Effector memory CD4-positive, alpha-beta T cell (primary cell): ENCODE results near the gene ERC1.
"Not testable (repeated sequence)": the region's sequence is repeated elsewhere in the genome, so short reads cannot be mapped to it uniquely, and the experiment has no call there.

Source experiments
- DNase-seq, 3 donors: peaks; one replicate each; pipeline ENCODE4 v3.0.0-alpha.2; 2020
- H3K27ac ChIP-seq: 2 replicates; pipeline ENCODE4 v1.7.0; 2013; ENCODE audit warnings: mild to moderate bottlenecking, low read length, moderate library complexity; ENCODE audit not compliant: insufficient read depth, poor library complexity, severe bottlenecking
- H3K27me3 ChIP-seq: replicated peaks from 2 replicates; pipeline ENCODE4 v1.7.0; 2013; ENCODE audit warnings: mild to moderate bottlenecking, low read length; ENCODE audit not compliant: insufficient read depth, control insufficient read depth, poor library complexity, severe bottlenecking
- H3K36me3 ChIP-seq: 2 replicates; pipeline ENCODE4 v1.7.0; 2013; ENCODE audit warnings: mild to moderate bottlenecking, low read length, moderate library complexity; ENCODE audit not compliant: control insufficient read depth, insufficient read depth
- H3K4me1 ChIP-seq: 2 replicates; pipeline ENCODE4 v1.7.0; 2013; ENCODE audit warnings: low read length, mild to moderate bottlenecking; ENCODE audit not compliant: control insufficient read depth, insufficient read depth, poor library complexity, severe bottlenecking
- H3K4me3 ChIP-seq: 2 replicates; pipeline ENCODE4 v1.7.0; 2013; ENCODE audit warnings: low read length, low read depth, mild to moderate bottlenecking; ENCODE audit not compliant: insufficient read depth, poor library complexity, severe bottlenecking
- H3K9me3 ChIP-seq: 2 replicates; pipeline ENCODE4 v1.7.0; 2013; ENCODE audit warnings: mild to moderate bottlenecking, low read length, moderate library complexity; ENCODE audit not compliant: control insufficient read depth

The ERC1 gene

GRCh38 chr12:997505-997904 is 6.5 kb downstream of the ERC1 start:
- Histone ChIP-seq H3K4me3 (no peak overlapping the region), H3K36me3 (no peaks in the 10 kb centered on the region), H3K27me3 (no peaks in the 10 kb centered on the region), H3K4me1 (no peaks in the 10 kb centered on the region), H3K9me3 (no peaks in the 10 kb centered on the region), H3K27ac (no peak overlapping the region)
- DNase-seq: no peak

- Histone ChIP-seq H3K36me3 (no peaks in the 10 kb centered on the region), H3K27ac (no peak overlapping the region), H3K4me3 (no peak overlapping the region), H3K4me1 (no peaks in the 10 kb centered on the region), H3K9me3 (no peaks in the 10 kb centered on the region), H3K27me3 (no peaks in the 10 kb centered on the region)
- no peak for DNase-seq
Observed at GRCh38 chr12:998020-998874, 7.2 kb downstream of the ERC1 start.

DNA sequence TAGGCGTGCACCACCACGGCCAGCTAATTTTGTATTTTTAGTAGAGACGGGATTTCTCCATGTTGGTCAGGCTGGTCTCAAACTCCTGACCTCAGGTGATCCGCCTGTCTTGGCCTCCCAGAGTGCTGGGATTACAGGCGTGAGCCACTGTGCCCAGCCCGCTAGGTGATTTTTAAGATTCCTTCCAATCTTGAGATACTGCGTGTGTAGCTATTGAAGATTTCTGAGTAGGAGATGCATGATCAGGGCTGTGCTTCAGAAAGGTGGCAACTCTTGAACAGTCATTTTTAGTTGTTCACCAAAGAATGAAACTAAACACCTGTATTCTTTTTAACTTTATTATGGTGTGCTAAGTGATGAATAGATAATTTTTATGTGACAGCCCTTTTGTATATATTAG is 8.7 kb downstream of the ERC1 start:
- not testable (repeated sequence) for H3K9me3 ChIP-seq, H3K36me3 ChIP-seq, DNase-seq, H3K4me1 ChIP-seq, H3K4me3 ChIP-seq, H3K27ac ChIP-seq, H3K27me3 ChIP-seq

DNA sequence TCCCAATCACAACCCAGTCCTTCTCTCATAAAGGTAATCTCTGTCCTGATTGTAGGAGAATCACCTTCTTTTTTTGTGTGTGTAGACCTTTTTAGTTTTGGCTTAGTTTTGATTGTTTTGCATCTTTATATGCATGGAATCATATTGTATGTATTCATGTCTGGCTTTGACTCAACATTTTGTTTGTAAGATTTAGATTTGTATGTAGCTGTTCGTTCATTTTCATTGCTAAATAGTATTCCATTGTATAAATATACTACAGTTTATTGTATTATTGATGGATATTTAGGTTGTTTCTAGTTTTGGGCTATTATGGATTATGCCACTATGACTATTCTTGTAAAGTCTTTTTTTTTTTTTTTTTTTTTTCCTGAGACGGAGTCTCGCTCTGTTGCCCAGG is 10.5 kb downstream of the ERC1 start:
- DNase-seq: no peak
- H3K36me3 ChIP-seq: no peaks in the 10 kb centered on the region
- no peaks in the 10 kb centered on the region for H3K4me1 ChIP-seq
- H3K27ac ChIP-seq: no peak overlapping the region
- H3K9me3 ChIP-seq: no peaks in the 10 kb centered on the region
- no peaks in the 10 kb centered on the region for H3K27me3 ChIP-seq
- H3K4me3 ChIP-seq: no peak overlapping the region

DNA sequence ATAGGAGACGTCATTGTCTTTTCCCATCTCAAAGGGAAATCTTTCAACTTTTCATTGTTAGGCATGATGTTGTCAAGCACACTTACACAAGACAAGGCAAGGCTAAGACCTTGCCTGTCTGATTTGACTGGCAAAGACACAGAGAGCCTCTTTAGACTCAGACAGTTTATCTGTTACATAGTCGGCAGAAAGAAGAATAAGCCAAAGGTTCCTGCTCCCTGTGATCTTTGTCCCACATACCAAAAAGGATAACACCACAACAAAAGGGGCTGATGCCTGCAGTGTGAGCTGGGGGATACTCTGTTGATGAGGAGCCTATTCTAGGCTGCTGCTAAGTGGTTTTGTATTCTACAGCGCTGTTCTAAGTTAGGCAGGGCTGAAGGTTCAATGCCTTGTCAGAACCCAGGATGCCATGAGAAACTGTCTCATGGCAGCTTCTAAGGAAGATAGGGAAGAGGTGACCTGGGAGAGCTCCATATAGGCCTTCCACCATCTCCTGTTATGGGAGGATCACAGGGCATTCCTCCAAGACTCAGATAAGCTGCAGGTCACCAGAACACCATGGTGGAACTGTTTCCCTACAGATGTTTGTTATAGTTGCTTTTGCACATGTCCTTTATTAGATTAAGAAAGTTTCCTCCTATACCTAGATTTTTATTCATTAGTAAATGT is 12.7 kb downstream of the ERC1 start:
- no peaks in the 10 kb centered on the region for H3K36me3 ChIP-seq

GRCh38 chr12:1006255-1006654 is 15.2 kb downstream of the ERC1 start:
- Histone ChIP-seq H3K27me3 (no peaks in the 10 kb centered on the region), H3K9me3 (no peaks in the 10 kb centered on the region), H3K27ac (no peak overlapping the region), H3K36me3 (no peaks in the 10 kb centered on the region), H3K4me3 (no peak overlapping the region), H3K4me1 (no peaks in the 10 kb centered on the region)
- no peak for DNase-seq

More for the DNA sequence above, 12.7 kb downstream of the ERC1 start:
- DNase-seq: no peak
- no peaks in the 10 kb centered on the region for H3K4me1 ChIP-seq
- H3K9me3 ChIP-seq: no peaks in the 10 kb centered on the region
- H3K4me3 ChIP-seq: no peak overlapping the region
- no peaks in the 10 kb centered on the region for H3K27me3 ChIP-seq
- no peak overlapping the region for H3K27ac ChIP-seq

DNA sequence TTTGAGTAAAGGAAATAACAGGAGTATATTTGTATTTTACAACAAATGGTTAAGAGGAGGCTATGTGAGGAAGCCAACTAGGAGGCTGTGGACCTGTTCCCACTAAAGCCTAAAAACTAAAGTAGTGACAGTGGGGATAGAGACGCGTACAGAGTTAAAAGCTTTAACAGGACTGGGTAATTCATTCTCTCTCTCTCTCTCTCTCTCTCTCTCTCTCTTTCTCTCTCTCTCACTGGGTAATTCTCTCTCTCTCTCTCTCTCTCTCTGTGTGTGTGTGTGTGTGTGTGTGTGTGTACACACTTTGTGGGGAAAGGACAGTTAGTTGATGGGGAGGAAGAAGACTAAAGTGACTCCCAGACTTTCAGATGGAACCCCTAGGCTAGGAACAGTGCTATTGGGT is 16.3 kb downstream of the ERC1 start:
- no peak for DNase-seq
- H3K9me3 ChIP-seq: no peaks in the 10 kb centered on the region
- no peak overlapping the region for H3K4me3 ChIP-seq
- no peak overlapping the region for H3K27ac ChIP-seq
- H3K36me3 ChIP-seq: no peaks in the 10 kb centered on the region
- H3K4me1 ChIP-seq: no peaks in the 10 kb centered on the region
- H3K27me3 ChIP-seq: no peaks in the 10 kb centered on the region

DNA sequence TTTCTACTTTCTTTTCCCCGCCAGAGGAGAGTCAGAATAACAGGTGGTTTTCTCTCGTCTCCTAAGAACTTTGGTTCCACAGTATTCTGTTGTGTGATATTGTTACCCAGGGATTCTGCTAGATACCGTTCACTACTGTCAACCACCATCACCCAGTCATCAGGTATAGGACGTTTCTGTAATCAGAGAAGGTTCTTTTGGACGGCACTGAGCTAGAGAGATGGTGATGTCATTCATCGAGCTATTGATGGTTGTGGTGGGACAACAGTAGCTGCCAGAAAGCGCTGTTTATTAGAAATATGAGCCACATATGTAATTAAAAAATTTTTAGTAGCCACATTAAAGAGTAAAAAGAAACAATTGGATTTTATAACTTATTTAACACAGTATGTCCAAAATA is 17.0 kb downstream of the ERC1 start:
- Histone ChIP-seq H3K27me3 (no peaks in the 10 kb centered on the region), H3K27ac (no peak overlapping the region)

GRCh38 chr12:1011091-1011490 is 20.1 kb downstream of the ERC1 start:
- H3K27ac ChIP-seq: no peak overlapping the region

More for the DNA sequence above, 17.0 kb downstream of the ERC1 start:
- H3K36me3 ChIP-seq: no peaks in the 10 kb centered on the region
- no peaks in the 10 kb centered on the region for H3K4me1 ChIP-seq
- DNase-seq: no peak
- no peak overlapping the region for H3K4me3 ChIP-seq
- H3K9me3 ChIP-seq: no peaks in the 10 kb centered on the region

More at GRCh38 chr12:1011091-1011490, 20.1 kb downstream of the ERC1 start:
- no peaks in the 10 kb centered on the region for H3K36me3 ChIP-seq
- H3K4me1 ChIP-seq: no peaks in the 10 kb centered on the region
- DNase-seq: no peak
- no peak overlapping the region for H3K4me3 ChIP-seq
- H3K9me3 ChIP-seq: no peaks in the 10 kb centered on the region
- H3K27me3 ChIP-seq: no peaks in the 10 kb centered on the region
